HG03064 (cell line): Measurements from ENCODE around the gene KRTAP10-7.
"Not testable (repeated sequence)": the region's sequence is repeated elsewhere in the genome, so short reads cannot be mapped to it uniquely, and the experiment has no call there.

ENCODE experiments used
- ATAC-seq: cut with Tn5 transposase; IDR thresholded peaks from one replicate; pipeline ENCODE4 v1.9.1; 2021; ENCODE audit warnings: low read depth; ENCODE audit not compliant: unreplicated experiment

KRTAP10-7 gene

GRCh38 chr21:44590311-44590721 lies 10.1 kb upstream of the KRTAP10-7 start:
- ATAC-seq = no peak

- not testable (repeated sequence) for ATAC-seq
Observed at GRCh38 chr21:44590897-44591800, 9.2 kb upstream of the KRTAP10-7 start.

- not testable (repeated sequence) for ATAC-seq
Observed at GRCh38 chr21:44591801-44592130, 8.6 kb upstream of the KRTAP10-7 start.

GRCh38 chr21:44592446-44593311 lies 7.7 kb upstream of the KRTAP10-7 start, which contains the start of gene KRTAP10-6:
Gene KRTAP10-6 (minus strand): TSS chr21:44592505. CDS start chr21:44592484, 21 bp downstream.
- no peak for ATAC-seq

- ATAC-seq = no peak
Observed at GRCh38 chr21:44593598-44594405, 6.6 kb upstream of the KRTAP10-7 start.

GRCh38 chr21:44594406-44594916 lies 5.9 kb upstream of the KRTAP10-7 start:
- ATAC-seq = no peak

- ATAC-seq = no peak
Observed at GRCh38 chr21:44595524-44595923, 4.9 kb upstream of the KRTAP10-7 start.

- ATAC-seq = no peak
Observed at GRCh38 chr21:44596068-44596725, 4.2 kb upstream of the KRTAP10-7 start.

- ATAC-seq = no peak
Observed at GRCh38 chr21:44598061-44598460, 2.3 kb upstream of the KRTAP10-7 start.

GRCh38 chr21:44599264-44600029 lies 950 bp upstream of the KRTAP10-7 start:
- no peak for ATAC-seq

- ATAC-seq = not testable (repeated sequence)
Observed at GRCh38 chr21:44601091-44601490, 694 bp downstream of the KRTAP10-7 start.

GRCh38 chr21:44601596-44602462 lies 1.4 kb downstream of the KRTAP10-7 start:
- no peak for ATAC-seq

- no peak for ATAC-seq
Observed at GRCh38 chr21:44602463-44602850, 2.1 kb downstream of the KRTAP10-7 start.

GRCh38 chr21:44603109-44603875 lies 2.9 kb downstream of the KRTAP10-7 start:
- no peak for ATAC-seq

- no peak for ATAC-seq
Observed at GRCh38 chr21:44603911-44604310, 3.5 kb downstream of the KRTAP10-7 start.

- no peak for ATAC-seq
Observed at GRCh38 chr21:44606495-44606894, 6.1 kb downstream of the KRTAP10-7 start.

GRCh38 chr21:44609193-44609592 lies 8.8 kb downstream of the KRTAP10-7 start:
- no peak for ATAC-seq
